GM19397 (cell line): ENCODE measurements around the gene SPTLC2.

Experiments used
- ATAC-seq: cut with Tn5 transposase; IDR thresholded peaks from one replicate; pipeline ENCODE4 v1.9.1; 2021; ENCODE audit warnings: mild to moderate bottlenecking, moderate library complexity; ENCODE audit not compliant: unreplicated experiment

The SPTLC2 gene

GRCh38 chr14:77625360-77625759 lies 8.9 kb upstream of the SPTLC2 start:
- no peak for ATAC-seq

GRCh38 chr14:77623201-77623600 lies 6.8 kb upstream of the SPTLC2 start:
- no peak for ATAC-seq

GRCh38 chr14:77622366-77622961 lies 6.0 kb upstream of the SPTLC2 start:
- no peak for ATAC-seq

- no peak for ATAC-seq
Measured at GRCh38 chr14:77620222-77620870, 3.9 kb upstream of the SPTLC2 start.

GRCh38 chr14:77618381-77618970 lies 2.0 kb upstream of the SPTLC2 start:
- no peak for ATAC-seq

GRCh38 chr14:77616133-77616453 lies 344 bp downstream of the SPTLC2 start:
- ATAC-seq = peak; percentile 27

- ATAC-seq = no peak
Measured at GRCh38 chr14:77615361-77616132, 890 bp downstream of the SPTLC2 start.

- ATAC-seq = no peak
Measured at GRCh38 chr14:77613201-77613600, 3.2 kb downstream of the SPTLC2 start.

GRCh38 chr14:77612011-77612620 lies 4.3 kb downstream of the SPTLC2 start:
- ATAC-seq = no peak

- no peak for ATAC-seq
Measured at GRCh38 chr14:77610553-77610952, 5.9 kb downstream of the SPTLC2 start.

- no peak for ATAC-seq
Measured at GRCh38 chr14:77609922-77610321, 6.5 kb downstream of the SPTLC2 start.

GRCh38 chr14:77607741-77608302 lies 8.6 kb downstream of the SPTLC2 start:
- ATAC-seq = peak; percentile 70

GRCh38 chr14:77605392-77605972 lies 11.0 kb downstream of the SPTLC2 start:
- no peak for ATAC-seq

GRCh38 chr14:77603654-77604255 lies 12.7 kb downstream of the SPTLC2 start:
- no peak for ATAC-seq

- no peak for ATAC-seq
Measured at GRCh38 chr14:77603031-77603430, 13.4 kb downstream of the SPTLC2 start.

- ATAC-seq = no peak
Measured at GRCh38 chr14:77601846-77602619, 14.4 kb downstream of the SPTLC2 start.

- no peak for ATAC-seq
Measured at GRCh38 chr14:77599889-77600288, 16.5 kb downstream of the SPTLC2 start.

GRCh38 chr14:77598366-77599070 lies 17.9 kb downstream of the SPTLC2 start:
- no peak for ATAC-seq

GRCh38 chr14:77593501-77593961 lies 22.9 kb downstream of the SPTLC2 start:
- ATAC-seq = peak; percentile 50
